IPS-18a (cell line): Measurements from ENCODE around the gene TBR1.

Experiments used
- H3K27ac ChIP-seq: one replicate; pipeline ENCODE4 v1.5.1; 2013; ENCODE audit warnings: low read length
- H3K27me3 ChIP-seq: one replicate; pipeline ENCODE4 v1.6.1; 2013; ENCODE audit warnings: mild to moderate bottlenecking, low read length; ENCODE audit not compliant: control insufficient read depth, insufficient read depth
- H3K36me3 ChIP-seq: one replicate; pipeline ENCODE4 v1.6.1; 2013; ENCODE audit warnings: low read depth, low read length; ENCODE audit not compliant: control insufficient read depth
- H3K4me1 ChIP-seq: one replicate; pipeline ENCODE4 v1.6.1; 2013; ENCODE audit warnings: low read depth, low read length; ENCODE audit not compliant: control insufficient read depth
- H3K4me3 ChIP-seq: one replicate; pipeline ENCODE4 v1.5.1; 2013; ENCODE audit warnings: low read length
- H3K9ac ChIP-seq: one replicate; pipeline ENCODE4 v1.6.1; 2013; ENCODE audit warnings: mild to moderate bottlenecking, low read length, moderate library complexity
- H3K9me3 ChIP-seq: one replicate; pipeline ENCODE4 v1.6.1; 2013; ENCODE audit warnings: low read depth, low read length; ENCODE audit not compliant: control insufficient read depth

Gene TBR1

GRCh38 chr2:161415987-161416707 lies at the start of gene TBR1:
Gene TBR1 (plus strand): TSS chr2:161416297. CDS start chr2:161416411, 114 bp downstream.
- H3K36me3 ChIP-seq = no peaks in the 10 kb centered on the region
- peak within 1 kb of the TSS; percentile 54 for H3K4me3 ChIP-seq
- H3K27me3 ChIP-seq = peaks cover 97% of the 10 kb centered on the region
- H3K27ac ChIP-seq = no peak within 1 kb of the TSS
- no peaks in the 10 kb centered on the region for H3K9me3 ChIP-seq
- H3K4me1 ChIP-seq = peaks cover 39% of the 10 kb centered on the region
- H3K9ac ChIP-seq = no peak within 1 kb of the TSS

GRCh38 chr2:161367675-161368074 lies 48.4 kb upstream of the TBR1 start:
- H3K4me3 ChIP-seq = no peak overlapping the region
- no peaks in the 10 kb centered on the region for H3K27me3 ChIP-seq
- H3K36me3 ChIP-seq = peaks cover 7% of the 10 kb centered on the region
- H3K27ac ChIP-seq = no peak overlapping the region
- peaks cover 62% of the 10 kb centered on the region for H3K4me1 ChIP-seq
- H3K9me3 ChIP-seq = peaks cover 7% of the 10 kb centered on the region
- H3K9ac ChIP-seq = no peak overlapping the region

GRCh38 chr2:161369311-161369710 lies 46.8 kb upstream of the TBR1 start:
- H3K4me3 ChIP-seq = peak overlapping the region; percentile 45
- no peaks in the 10 kb centered on the region for H3K27me3 ChIP-seq
- peaks cover 67% of the 10 kb centered on the region for H3K4me1 ChIP-seq
- no peak overlapping the region for H3K9ac ChIP-seq
- H3K27ac ChIP-seq = no peak overlapping the region
- peaks cover 7% of the 10 kb centered on the region for H3K36me3 ChIP-seq
- no peaks in the 10 kb centered on the region for H3K9me3 ChIP-seq

- no peaks in the 10 kb centered on the region for H3K9me3 ChIP-seq
- H3K9ac ChIP-seq = no peak overlapping the region
- peaks cover 7% of the 10 kb centered on the region for H3K36me3 ChIP-seq
- peaks cover 71% of the 10 kb centered on the region for H3K4me1 ChIP-seq
- H3K27ac ChIP-seq = no peak overlapping the region
- H3K4me3 ChIP-seq = no peak overlapping the region
- H3K27me3 ChIP-seq = no peaks in the 10 kb centered on the region
Measured at GRCh38 chr2:161370981-161371380, 45.1 kb upstream of the TBR1 start.

GRCh38 chr2:161371869-161372268 lies 44.2 kb upstream of the TBR1 start:
- Histone ChIP-seq H3K9me3 (no peaks in the 10 kb centered on the region), H3K27me3 (no peaks in the 10 kb centered on the region), H3K4me1 (peaks cover 65% of the 10 kb centered on the region), H3K4me3 (no peak overlapping the region), H3K36me3 (peaks cover 7% of the 10 kb centered on the region), H3K9ac (no peak overlapping the region), H3K27ac (no peak overlapping the region)

GRCh38 chr2:161373942-161374341 lies 42.2 kb upstream of the TBR1 start:
- Histone ChIP-seq H3K27ac (no peak overlapping the region), H3K9ac (no peak overlapping the region), H3K9me3 (no peaks in the 10 kb centered on the region), H3K4me1 (peaks cover 47% of the 10 kb centered on the region), H3K27me3 (no peaks in the 10 kb centered on the region), H3K36me3 (peaks cover 4% of the 10 kb centered on the region), H3K4me3 (no peak overlapping the region)

- no peak overlapping the region for H3K9ac ChIP-seq
- H3K27me3 ChIP-seq = no peaks in the 10 kb centered on the region
- peaks cover 4% of the 10 kb centered on the region for H3K36me3 ChIP-seq
- peaks cover 42% of the 10 kb centered on the region for H3K4me1 ChIP-seq
- H3K9me3 ChIP-seq = no peaks in the 10 kb centered on the region
- H3K4me3 ChIP-seq = no peak overlapping the region
- H3K27ac ChIP-seq = no peak overlapping the region
Measured at GRCh38 chr2:161374446-161374845, 41.7 kb upstream of the TBR1 start.

- Histone ChIP-seq H3K4me1 (peaks cover 7% of the 10 kb centered on the region), H3K36me3 (peaks cover 6% of the 10 kb centered on the region), H3K27ac (no peak overlapping the region), H3K4me3 (no peak overlapping the region), H3K9ac (no peak overlapping the region), H3K9me3 (no peaks in the 10 kb centered on the region), H3K27me3 (no peaks in the 10 kb centered on the region)
Measured at GRCh38 chr2:161379740-161380139, 36.4 kb upstream of the TBR1 start.

GRCh38 chr2:161381546-161381945 lies 34.6 kb upstream of the TBR1 start:
- Histone ChIP-seq H3K27me3 (no peaks in the 10 kb centered on the region), H3K27ac (no peak overlapping the region), H3K36me3 (peaks cover 11% of the 10 kb centered on the region), H3K4me3 (no peak overlapping the region), H3K4me1 (no peaks in the 10 kb centered on the region), H3K9ac (no peak overlapping the region), H3K9me3 (no peaks in the 10 kb centered on the region)

GRCh38 chr2:161382747-161383146 lies 33.4 kb upstream of the TBR1 start:
- H3K4me3 ChIP-seq = no peak overlapping the region
- H3K27me3 ChIP-seq = no peaks in the 10 kb centered on the region
- no peaks in the 10 kb centered on the region for H3K4me1 ChIP-seq
- no peaks in the 10 kb centered on the region for H3K9me3 ChIP-seq
- no peak overlapping the region for H3K27ac ChIP-seq
- H3K9ac ChIP-seq = no peak overlapping the region
- peaks cover 19% of the 10 kb centered on the region for H3K36me3 ChIP-seq

- H3K27ac ChIP-seq = no peak overlapping the region
- H3K4me3 ChIP-seq = no peak overlapping the region
- H3K9ac ChIP-seq = no peak overlapping the region
- no peaks in the 10 kb centered on the region for H3K9me3 ChIP-seq
- H3K4me1 ChIP-seq = no peaks in the 10 kb centered on the region
- H3K36me3 ChIP-seq = peaks cover 19% of the 10 kb centered on the region
- H3K27me3 ChIP-seq = no peaks in the 10 kb centered on the region
Measured at GRCh38 chr2:161384864-161385263, 31.2 kb upstream of the TBR1 start.

- no peaks in the 10 kb centered on the region for H3K9me3 ChIP-seq
- no peak overlapping the region for H3K27ac ChIP-seq
- no peak overlapping the region for H3K4me3 ChIP-seq
- peaks cover 24% of the 10 kb centered on the region for H3K36me3 ChIP-seq
- H3K27me3 ChIP-seq = no peaks in the 10 kb centered on the region
- H3K4me1 ChIP-seq = no peaks in the 10 kb centered on the region
- no peak overlapping the region for H3K9ac ChIP-seq
Measured at GRCh38 chr2:161386228-161386824, 29.8 kb upstream of the TBR1 start.
